HCT116 (cell line): ENCODE data around the gene SIK3. TPM values are rescaled to one million over a fixed set of nuclear protein-coding genes. Genes with fewer than 3 reads are reported as not detected.

Source experiments
- ATAC-seq: fragments of 200-7000 bp; cut with Tn5 transposase; 2 replicates; pipeline ENCODE4 v1.9.1; 2020; ENCODE audit warnings: mild to moderate bottlenecking, moderate library complexity
- BruUV-seq: library from RNA; stranded (reverse); fragments of 400-500 nt; replicated peaks from 2 replicates; lab custom pipeline; 2021; lab: Mats Ljungman, UMichigan
- CTCF ChIA-PET: fragments of 300-600 bp; sonication (Branson Sonifier 250); formaldehyde crosslinking; loops from one replicate; lab custom pipeline; 2021; ENCODE audit warnings: antibody characterized with exemption; lab: Charles Lee
- POLR2A ChIA-PET: fragments of 300-600, 350-600 bp; sonication (Branson Sonifier 250); formaldehyde crosslinking; loops from one replicate; lab custom pipeline; 2021; ENCODE audit warnings: antibody characterized with exemption; lab: Charles Lee
- RAD21 ChIA-PET, 2 experiments: fragments of 300-600 bp; sonication (Branson Sonifier 250); formaldehyde crosslinking; loops; one replicate each; lab custom pipeline; 2023; ENCODE audit warnings: low total read pairs in 2 of 2; ENCODE audit not compliant: uncharacterized antibody in 2 of 2, unreplicated experiment in 2 of 2, low non-redundant PET in 1 of 2; lab: Charles Lee
- DNase-seq: peaks from one replicate; pipeline ENCODE4 v3.0.0-alpha.2; 2010; ENCODE audit warnings: low read depth, low spot score
- H2AFZ ChIP-seq: fragments of 200-600 bp; shearing (Covaris generic), sonication (generic); 2 replicates; pipeline ENCODE4 v1.6.1; 2017; ENCODE audit warnings: low read depth, mixed run types, mixed read lengths, antibody characterized with exemption, low read length; ENCODE audit not compliant: poor library complexity, severe bottlenecking
- H3K27ac ChIP-seq: 2 replicates; pipeline ENCODE4 v1.5.1; 2012; ENCODE audit warnings: low read depth, low read length
- H3K27me3 ChIP-seq: fragments of 200-600 bp; sonication (generic); 2 replicates; pipeline ENCODE4 v1.6.1; 2016; ENCODE audit warnings: mixed run types, low read length, mixed read lengths; ENCODE audit not compliant: insufficient read depth
- H3K36me3 ChIP-seq, 2 experiments: fragments of 200-500 bp in 1 of 2; fragments of 200-600 bp in 1 of 2; sonication (Bioruptor generic) in 1 of 2; sonication (generic) in 1 of 2; 2 replicates each; pipeline versions ENCODE4 v1.5.1 to v1.6.1; 2014 to 2016; ENCODE audit warnings: low read length in 2 of 2, inconsistent platforms in 1 of 2, mixed read lengths in 1 of 2, mixed run types in 1 of 2; ENCODE audit not compliant: insufficient read depth in 2 of 2, control insufficient read depth in 1 of 2
- H3K4me1 ChIP-seq, 2 experiments: fragments of 200-600 bp in 1 of 2; sonication (generic) in 1 of 2; 2 replicates each; pipeline versions ENCODE4 v1.5.1 to v1.6.1; 2012 to 2017; ENCODE audit warnings: low read length in 2 of 2, inconsistent platforms in 1 of 2, mild to moderate bottlenecking in 1 of 2, mixed read lengths in 1 of 2, mixed run types in 1 of 2, moderate library complexity in 1 of 2; ENCODE audit not compliant: insufficient read depth in 2 of 2, control insufficient read depth in 1 of 2
- H3K4me2 ChIP-seq: fragments of 200-600 bp; sonication (generic); 2 replicates; pipeline ENCODE4 v1.6.1; 2017; ENCODE audit warnings: mixed run types, low read length, mixed read lengths
- H3K4me3 ChIP-seq, 2 experiments: fragments of 200-600 bp in 1 of 2; sonication (generic) in 1 of 2; replicated peaks in 1 of 2; 2 replicates each; pipeline ENCODE4 v1.5.1; 2011 to 2016; ENCODE audit warnings: low read length in 2 of 2, control low read depth in 1 of 2, low read depth in 1 of 2, mild to moderate bottlenecking in 1 of 2, mixed read lengths in 1 of 2, mixed run types in 1 of 2
- H3K79me2 ChIP-seq: fragments of 200-600 bp; sonication (generic); 2 replicates; pipeline ENCODE4 v1.6.1; 2017; ENCODE audit warnings: mild to moderate bottlenecking, mixed run types, low read length, moderate library complexity, mixed read lengths; ENCODE audit not compliant: insufficient read depth
- H3K9ac ChIP-seq: fragments of 200-600 bp; sonication (generic); 2 replicates; pipeline ENCODE4 v1.6.1; 2016; ENCODE audit warnings: low read length, mixed read lengths
- H3K9me2 ChIP-seq: fragments of 200-600 bp; sonication (generic), shearing (Covaris generic); 2 replicates; pipeline ENCODE4 v1.6.1; 2017; ENCODE audit warnings: mixed run types, mild to moderate bottlenecking, moderate library complexity; ENCODE audit not compliant: insufficient read depth
- H3K9me3 ChIP-seq, 2 experiments: fragments of 200-500 bp in 1 of 2; fragments of 200-600 bp in 1 of 2; sonication (Bioruptor generic) in 1 of 2; sonication (generic) in 1 of 2; 2 replicates each; pipeline ENCODE4 v1.6.1; 2014 to 2017; ENCODE audit warnings: low read length in 2 of 2, mixed read lengths in 2 of 2, inconsistent platforms in 1 of 2, low read depth in 1 of 2, mild to moderate bottlenecking in 1 of 2, mixed run types in 1 of 2, moderate library complexity in 1 of 2; ENCODE audit not compliant: control insufficient read depth in 1 of 2, insufficient read depth in 1 of 2
- H4K20me1 ChIP-seq: fragments of 200-600 bp; sonication (generic), shearing (Covaris generic); 2 replicates; pipeline ENCODE4 v1.6.1; 2017; ENCODE audit warnings: mixed run types, mild to moderate bottlenecking, moderate library complexity; ENCODE audit not compliant: insufficient read depth
- EGR1 ChIP-seq: IDR thresholded peaks from 2 replicates; pipeline ENCODE4 v1.6.1; 2012; ENCODE audit warnings: low read depth
- POLR2AphosphoS5 ChIP-seq: IDR thresholded peaks from 2 replicates; pipeline ENCODE4 v1.6.1; 2011; ENCODE audit warnings: mild to moderate bottlenecking, low read depth, low read length, moderate library complexity
- YY1 ChIP-seq: IDR thresholded peaks from 2 replicates; pipeline ENCODE4 v1.6.1; 2011; ENCODE audit warnings: low read length, low read depth, moderate library complexity, mild to moderate bottlenecking; ENCODE audit not compliant: insufficient replicate concordance; ENCODE audit errors: extremely low read depth
- intact Hi-C: fragments of 100-400 bp; cut with micrococcal nuclease; formaldehyde crosslinking; loops from 2 replicates; pipeline ENCODE4 v1.10.0; 2022
- total RNA-seq: library from RNA; stranded (reverse); gene quantifications from one replicate; pipeline ENCODE4 v1.2.1, GENCODE V29; 2021; ENCODE audit not compliant: unreplicated experiment

The SIK3 gene
- total RNA-seq, 1 experiment from 2014 or later = 21.0 TPM

- BruUV-seq = no TSS peak
- ATAC-seq (peak; percentile 43), DNase-seq (peak; percentile 26)
- no peaks in the 10 kb centered on the region for H3K9me3 ChIP-seq
- H3K27ac ChIP-seq = no peak overlapping the region
- peaks cover 2 to 25% of the 10 kb centered on the region in 2 experiments; a peak in 3 of 4 replicates for H3K4me1 ChIP-seq
- intact Hi-C loops = loop anchor here (5.0 kb wide), 1 partner anchor 434 kb away; no protein-coding TSS in a partner anchor
- no peak overlapping the region for H3K9ac ChIP-seq
- H4K20me1 ChIP-seq = no peaks in the 10 kb centered on the region
- POLR2A ChIA-PET = interaction anchor here (0.6 to 0.7 kb wide), 2 partner anchors 18 to 350 kb away, joined by 3 read pairs; partner anchors contain the start of gene PAFAH1B2
- H3K27me3 ChIP-seq = no peaks in the 10 kb centered on the region
- no peak overlapping the region for H3K4me3 ChIP-seq
- TF ChIP-seq YY1 (no peak), POLR2AphosphoS5 (no peak), EGR1 (no peak)
- H3K36me3 ChIP-seq = no peaks in the 10 kb centered on the region
- RAD21 ChIA-PET = interaction anchor here in 1 of 2 experiments (1.1 kb wide), 1 partner anchor 42 kb away, joined by 3 read pairs; no protein-coding TSS in a partner anchor
- H3K79me2 ChIP-seq = no peaks in the 10 kb centered on the region
- no peak overlapping the region for H3K4me2 ChIP-seq
- CTCF ChIA-PET = interaction anchor here (1.9 kb wide), 1 partner anchor 42 kb away, joined by 13 read pairs; no protein-coding TSS in a partner anchor
- H3K9me2 ChIP-seq = no peaks in the 10 kb centered on the region
- peak overlapping the region; percentile 92 for H2AFZ ChIP-seq
Observed at GRCh38 chr11:116793772-116794097, 304.5 kb downstream of the SIK3 start.

Other genes starting within 250 kb of the SIK3 start
- gene PAFAH1B2, start 45.9 kb upstream of the SIK3 start, total RNA-seq = 154 TPM
- 37.0 TPM for gene SIDT2, start 80.3 kb upstream of the SIK3 start, total RNA-seq
- gene TAGLN, start 100.9 kb upstream of the SIK3 start, total RNA-seq = 10.0 TPM
- gene PCSK7, start 133.6 kb upstream of the SIK3 start, total RNA-seq = 30.0 TPM
- 29.3 TPM for gene RNF214, start 134.2 kb upstream of the SIK3 start, total RNA-seq
- gene BACE1-AS, start 192.9 kb upstream of the SIK3 start, total RNA-seq = 10.2 TPM
- 8.5 TPM for gene BACE1, start 217.8 kb upstream of the SIK3 start, total RNA-seq
- 22.2 TPM for gene CEP164, start 229.4 kb upstream of the SIK3 start, total RNA-seq